Heart left ventricle (tissue), 13 donors: ENCODE measurements around the gene MAGEB17.

Experiments
- POLR2A ChIP-seq, 2 donors: fragments of 450-650 bp; IDR thresholded peaks; one replicate each; pipeline ENCODE4 v1.6.1; 2017; ENCODE audit warnings: antibody characterized with exemption in 2 of 2, mild to moderate bottlenecking in 2 of 2, moderate library complexity in 2 of 2
- TF ChIP-seq, protein P1 (sequence below), 12 donors: fragments of 200-600 bp; sonication (generic) in 4 of 12; IDR thresholded peaks; one replicate each; pipeline versions ENCODE4 v1.5.0 to v1.8.0; 2018 to 2022; ENCODE audit warnings: antibody characterized with exemption in 12 of 12, mild to moderate bottlenecking in 5 of 12
- donor health status: ischemic (EF 13 %, LVEDD 7.1; RV severe dilation, severe dysfunction).
- donor health status: DM: no; HTN: yes; CAD: no.
- donor health status: DM: no; HTN: no; CAD: no.
- donor health status: ischemic (EF 25% LVEDD 6.9; RV normal size, moderate dysfunction).
- donor health status: ischemic (EF 25% LVEDD 5.7; RV mildly dilated, moderate dysfunction).
- donor health status: ischemic (EF 35%, LVEDD 5.7; RV mildly dilated, moderate dysfunction).
- donor health status: nonischemic (EF 11% LVEDD 7.7; RV severe dilation, severe dysfunction).
- donor health status: DM: yes; HTN: yes; CAD: no.
- donor health status: PGD.
- donor health status: ischemic (EF 29% LVEDD 5.4; RV normal size, mild dysfunction).
- donor health status: nonischemic (EF 23%, LVEDD 6.1; RV moderate dilation, normal function).

DNA sequence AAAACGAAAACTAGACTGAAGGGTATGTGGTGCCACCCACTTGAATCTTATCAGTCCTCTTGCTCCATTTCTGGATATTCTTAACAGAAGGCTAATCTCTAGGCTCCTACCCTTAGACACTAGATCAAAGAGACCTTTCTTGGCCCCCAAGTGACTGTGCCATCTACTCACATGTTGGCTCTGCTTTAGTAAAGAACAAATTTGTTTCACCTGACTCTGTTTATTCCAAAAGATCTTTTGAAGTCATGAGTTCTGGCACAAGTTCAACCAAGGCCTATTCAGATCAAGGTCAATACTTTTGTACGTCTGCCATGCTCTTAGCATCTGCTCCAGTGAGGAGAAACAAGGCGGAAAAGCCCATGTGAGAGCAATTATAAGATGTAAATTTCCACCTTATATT, 37.3 kb downstream of the MAGEB17 start:
- no peak for TF ChIP-seq POLR2A (IDR thresholded peaks at IDR 0.05)
- TF ChIP-seq, protein P1, sequence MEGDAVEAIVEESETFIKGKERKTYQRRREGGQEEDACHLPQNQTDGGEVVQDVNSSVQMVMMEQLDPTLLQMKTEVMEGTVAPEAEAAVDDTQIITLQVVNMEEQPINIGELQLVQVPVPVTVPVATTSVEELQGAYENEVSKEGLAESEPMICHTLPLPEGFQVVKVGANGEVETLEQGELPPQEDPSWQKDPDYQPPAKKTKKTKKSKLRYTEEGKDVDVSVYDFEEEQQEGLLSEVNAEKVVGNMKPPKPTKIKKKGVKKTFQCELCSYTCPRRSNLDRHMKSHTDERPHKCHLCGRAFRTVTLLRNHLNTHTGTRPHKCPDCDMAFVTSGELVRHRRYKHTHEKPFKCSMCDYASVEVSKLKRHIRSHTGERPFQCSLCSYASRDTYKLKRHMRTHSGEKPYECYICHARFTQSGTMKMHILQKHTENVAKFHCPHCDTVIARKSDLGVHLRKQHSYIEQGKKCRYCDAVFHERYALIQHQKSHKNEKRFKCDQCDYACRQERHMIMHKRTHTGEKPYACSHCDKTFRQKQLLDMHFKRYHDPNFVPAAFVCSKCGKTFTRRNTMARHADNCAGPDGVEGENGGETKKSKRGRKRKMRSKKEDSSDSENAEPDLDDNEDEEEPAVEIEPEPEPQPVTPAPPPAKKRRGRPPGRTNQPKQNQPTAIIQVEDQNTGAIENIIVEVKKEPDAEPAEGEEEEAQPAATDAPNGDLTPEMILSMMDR (IDR thresholded peaks at IDR 0.05): no peak
